HepG2 (cell line): Measurements from ENCODE around the gene CCDC142. TPM values are rescaled to one million over a fixed set of nuclear protein-coding genes. Genes with fewer than 3 reads are reported as not detected.

Source experiments
- KLF15 ChIP-seq: sonication (generic); formaldehyde crosslinking; IDR thresholded peaks from 2 replicates; pipeline ENCODE4 v1.8.1; 2023; ENCODE audit warnings: borderline replicate concordance, mild to moderate bottlenecking, inconsistent platforms, missing genetic modification reagents, mixed read lengths
- MED1 ChIP-seq: sonication (generic); formaldehyde crosslinking; IDR thresholded peaks from 2 replicates; pipeline ENCODE4 v1.4.0; 2020; ENCODE audit warnings: missing genetic modification reagents
- NCOA5 ChIP-seq: sonication (generic); formaldehyde crosslinking; IDR thresholded peaks from 2 replicates; pipeline ENCODE4 v1.4.0; 2020; ENCODE audit warnings: missing genetic modification reagents
- NR2C2 ChIP-seq: sonication (generic); formaldehyde crosslinking; IDR thresholded peaks from 2 replicates; pipeline ENCODE4 v1.4.0; 2020; ENCODE audit warnings: missing genetic modification reagents, mild to moderate bottlenecking, moderate library complexity, borderline replicate concordance
- PHF20 ChIP-seq: sonication (generic); formaldehyde crosslinking; IDR thresholded peaks from 2 replicates; pipeline ENCODE4 v1.5.0; 2020; ENCODE audit warnings: mild to moderate bottlenecking, missing genetic modification reagents
- SKI ChIP-seq: fragments of 450-650 bp; IDR thresholded peaks from one replicate; pipeline ENCODE4 v1.6.1; 2018; ENCODE audit warnings: mild to moderate bottlenecking; ENCODE audit not compliant: partially characterized antibody
- SP2 ChIP-seq: sonication (generic); formaldehyde crosslinking; IDR thresholded peaks from 2 replicates; pipeline ENCODE4 v1.5.1; 2020; ENCODE audit warnings: mild to moderate bottlenecking, missing genetic modification reagents
- ZNF274 ChIP-seq: sonication (generic); formaldehyde crosslinking; IDR thresholded peaks from 2 replicates; pipeline ENCODE4 v1.5.1; 2020; ENCODE audit warnings: mild to moderate bottlenecking, missing genetic modification reagents
- ZNF326 ChIP-seq: sonication (generic); formaldehyde crosslinking; IDR thresholded peaks from 2 replicates; pipeline ENCODE4 v1.4.0; 2020; ENCODE audit warnings: missing genetic modification reagents, borderline replicate concordance
- ZNF33A ChIP-seq: sonication (generic); formaldehyde crosslinking; IDR thresholded peaks from 2 replicates; pipeline ENCODE4 v1.5.1; 2020; ENCODE audit warnings: missing genetic modification reagents, mild to moderate bottlenecking, moderate library complexity, borderline replicate concordance
- ZNF614 ChIP-seq: IDR thresholded peaks from 2 replicates; pipeline ENCODE4 v1.6.1; 2018; ENCODE audit warnings: missing biosample characterization, missing genetic modification reagents, inconsistent platforms, borderline replicate concordance
- ZNF615 ChIP-seq: sonication (generic); formaldehyde crosslinking; IDR thresholded peaks from 2 replicates; pipeline ENCODE4 v1.5.0; 2020; ENCODE audit warnings: mild to moderate bottlenecking, missing genetic modification reagents, borderline replicate concordance
- ZNF768 ChIP-seq: sonication (generic); formaldehyde crosslinking; IDR thresholded peaks from 2 replicates; pipeline ENCODE4 v1.4.0; 2020; ENCODE audit warnings: missing genetic modification reagents
- ZNF879 ChIP-seq: sonication (generic); formaldehyde crosslinking; IDR thresholded peaks from 2 replicates; pipeline ENCODE4 v1.8.1; 2023; ENCODE audit warnings: missing genetic modification reagents
- ZSCAN25 ChIP-seq: sonication (generic); formaldehyde crosslinking; IDR thresholded peaks from 2 replicates; pipeline ENCODE4 v1.8.0; 2022; ENCODE audit warnings: mild to moderate bottlenecking, missing genetic modification reagents
- polyA plus RNA-seq, 8 experiments: library from polyadenylated mRNA; depleted of rRNA in 3 of 8; stranded (reverse) in 7 of 8; unstranded in 1 of 8; fragments of >200 nt; fragmentation: Illumina TruSeq in 4 of 8; extraction: Trizol in 4 of 8; gene quantifications; 2 replicates each; pipeline versions ENCODE4 v1.2.1 to v1.2.3, GENCODE V29; 2011 to 2016; ENCODE audit warnings: low read depth in 4 of 8, missing spikeins in 1 of 8, mixed read lengths in 1 of 8; ENCODE audit not compliant: insufficient read depth in 1 of 8
- total RNA-seq, 5 experiments: library from RNA; depleted of rRNA; stranded (reverse); fragments of >200 nt; fragmentation: Illumina TruSeq; extraction: Trizol; gene quantifications; 2 replicates each; pipeline ENCODE4 v1.2.3, GENCODE V29; 2016; ENCODE audit warnings: low read depth in 1 of 5
- TF ChIP-seq, protein P1 (sequence below): sonication (generic); formaldehyde crosslinking; conservative IDR thresholded peaks from 2 replicates; pipeline ENCODE4 v1.8.0; 2022; ENCODE audit warnings: missing genetic modification reagents
- TF ChIP-seq, protein P2 (sequence below): sonication (generic); formaldehyde crosslinking; IDR thresholded peaks from 2 replicates; pipeline ENCODE4 v1.4.0; 2020; ENCODE audit warnings: missing genetic modification reagents
- TF ChIP-seq, protein P3 (sequence below): sonication (generic); formaldehyde crosslinking; IDR thresholded peaks from 2 replicates; pipeline ENCODE4 v1.8.0; 2022; ENCODE audit warnings: low read depth, missing genetic modification reagents
- TF ChIP-seq, protein P4 (sequence below): sonication (generic); formaldehyde crosslinking; conservative IDR thresholded peaks from 2 replicates; pipeline ENCODE4 v1.4.0; 2020; ENCODE audit warnings: mild to moderate bottlenecking, missing genetic modification reagents, moderate library complexity

Gene CCDC142
- total and polyA plus RNA-seq, 2 of the 13 experiments (the other 11 are each of a cell fraction or from before 2014, with no cell fraction given): 14.7 to 30.4 TPM

DNA sequence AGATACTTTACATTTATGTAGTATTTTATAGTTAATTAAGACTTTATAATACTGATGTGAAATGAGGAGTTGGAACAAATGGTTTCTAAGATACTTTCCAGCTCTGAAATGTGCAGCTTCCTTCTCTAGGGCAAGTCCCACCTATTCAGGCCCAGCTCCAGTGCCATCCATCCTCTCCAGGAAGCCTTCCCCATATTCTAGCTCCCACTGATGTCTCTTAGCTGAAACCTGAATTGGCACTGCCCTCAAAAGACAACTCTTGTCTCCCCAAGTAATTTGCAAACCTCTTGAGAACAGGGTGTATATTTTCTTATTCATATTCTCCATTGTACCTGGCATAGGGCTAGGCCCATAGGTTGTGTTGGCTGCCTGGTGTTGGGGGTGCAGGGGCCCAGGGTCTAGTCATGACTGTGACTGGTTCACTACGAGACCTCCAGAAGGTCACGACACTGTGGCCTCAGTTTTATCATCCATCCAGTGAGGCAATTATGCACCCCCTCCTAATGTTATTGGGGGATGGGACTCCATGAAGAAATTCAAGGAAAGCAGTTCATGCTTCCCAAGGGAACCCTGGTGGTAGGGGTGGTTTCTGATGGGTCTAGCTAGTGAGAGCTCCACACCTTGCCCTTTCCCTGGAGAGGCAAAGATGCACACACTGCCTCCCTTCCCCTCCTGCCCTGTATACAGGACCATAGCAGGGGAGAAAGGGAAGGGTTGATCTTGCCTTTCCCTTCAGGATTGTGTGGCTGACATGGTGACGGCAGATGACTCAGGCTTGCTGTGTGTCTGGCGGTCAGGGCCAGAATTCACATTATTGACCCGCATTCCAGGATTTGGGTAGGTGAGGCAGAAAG, 58.4 kb downstream of the CCDC142 start (continued):
- TF ChIP-seq ZNF614 (CRISPR knock-in tag): 0 out of 2 replicates have a peak, but pooled peaks have one; percentile 36
- no peak for TF ChIP-seq PHF20
- TF ChIP-seq ZSCAN25: peak; percentile 55; the same call in 1 of the 2 replicates
- TF ChIP-seq, protein P1, sequence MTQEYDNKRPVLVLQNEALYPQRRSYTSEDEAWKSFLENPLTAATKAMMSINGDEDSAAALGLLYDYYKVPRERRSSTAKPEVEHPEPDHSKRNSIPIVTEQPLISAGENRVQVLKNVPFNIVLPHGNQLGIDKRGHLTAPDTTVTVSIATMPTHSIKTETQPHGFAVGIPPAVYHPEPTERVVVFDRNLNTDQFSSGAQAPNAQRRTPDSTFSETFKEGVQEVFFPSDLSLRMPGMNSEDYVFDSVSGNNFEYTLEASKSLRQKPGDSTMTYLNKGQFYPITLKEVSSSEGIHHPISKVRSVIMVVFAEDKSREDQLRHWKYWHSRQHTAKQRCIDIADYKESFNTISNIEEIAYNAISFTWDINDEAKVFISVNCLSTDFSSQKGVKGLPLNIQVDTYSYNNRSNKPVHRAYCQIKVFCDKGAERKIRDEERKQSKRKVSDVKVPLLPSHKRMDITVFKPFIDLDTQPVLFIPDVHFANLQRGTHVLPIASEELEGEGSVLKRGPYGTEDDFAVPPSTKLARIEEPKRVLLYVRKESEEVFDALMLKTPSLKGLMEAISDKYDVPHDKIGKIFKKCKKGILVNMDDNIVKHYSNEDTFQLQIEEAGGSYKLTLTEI (CRISPR knock-in tag): no peak
- TF ChIP-seq ZNF274: no peak
- TF ChIP-seq ZNF615: no peak
- no peak for TF ChIP-seq ZNF33A (CRISPR knock-in tag)
- TF ChIP-seq KLF15: no peak
- no peak for TF ChIP-seq SKI
- TF ChIP-seq NCOA5 (CRISPR knock-in tag): no peak
- no peak for TF ChIP-seq ZNF768
- TF ChIP-seq, protein P2, sequence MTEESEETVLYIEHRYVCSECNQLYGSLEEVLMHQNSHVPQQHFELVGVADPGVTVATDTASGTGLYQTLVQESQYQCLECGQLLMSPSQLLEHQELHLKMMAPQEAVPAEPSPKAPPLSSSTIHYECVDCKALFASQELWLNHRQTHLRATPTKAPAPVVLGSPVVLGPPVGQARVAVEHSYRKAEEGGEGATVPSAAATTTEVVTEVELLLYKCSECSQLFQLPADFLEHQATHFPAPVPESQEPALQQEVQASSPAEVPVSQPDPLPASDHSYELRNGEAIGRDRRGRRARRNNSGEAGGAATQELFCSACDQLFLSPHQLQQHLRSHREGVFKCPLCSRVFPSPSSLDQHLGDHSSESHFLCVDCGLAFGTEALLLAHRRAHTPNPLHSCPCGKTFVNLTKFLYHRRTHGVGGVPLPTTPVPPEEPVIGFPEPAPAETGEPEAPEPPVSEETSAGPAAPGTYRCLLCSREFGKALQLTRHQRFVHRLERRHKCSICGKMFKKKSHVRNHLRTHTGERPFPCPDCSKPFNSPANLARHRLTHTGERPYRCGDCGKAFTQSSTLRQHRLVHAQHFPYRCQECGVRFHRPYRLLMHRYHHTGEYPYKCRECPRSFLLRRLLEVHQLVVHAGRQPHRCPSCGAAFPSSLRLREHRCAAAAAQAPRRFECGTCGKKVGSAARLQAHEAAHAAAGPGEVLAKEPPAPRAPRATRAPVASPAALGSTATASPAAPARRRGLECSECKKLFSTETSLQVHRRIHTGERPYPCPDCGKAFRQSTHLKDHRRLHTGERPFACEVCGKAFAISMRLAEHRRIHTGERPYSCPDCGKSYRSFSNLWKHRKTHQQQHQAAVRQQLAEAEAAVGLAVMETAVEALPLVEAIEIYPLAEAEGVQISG (CRISPR knock-in tag): 0 out of 2 replicates have a peak, but pooled peaks have one; percentile 7
- 0 out of 2 replicates have a peak, but pooled peaks have one; percentile 19 for TF ChIP-seq ZNF326 (CRISPR knock-in tag)
- TF ChIP-seq ZNF879 (CRISPR knock-in tag): no peak
- TF ChIP-seq NR2C2 (CRISPR knock-in tag): no peak
- TF ChIP-seq, protein P3, sequence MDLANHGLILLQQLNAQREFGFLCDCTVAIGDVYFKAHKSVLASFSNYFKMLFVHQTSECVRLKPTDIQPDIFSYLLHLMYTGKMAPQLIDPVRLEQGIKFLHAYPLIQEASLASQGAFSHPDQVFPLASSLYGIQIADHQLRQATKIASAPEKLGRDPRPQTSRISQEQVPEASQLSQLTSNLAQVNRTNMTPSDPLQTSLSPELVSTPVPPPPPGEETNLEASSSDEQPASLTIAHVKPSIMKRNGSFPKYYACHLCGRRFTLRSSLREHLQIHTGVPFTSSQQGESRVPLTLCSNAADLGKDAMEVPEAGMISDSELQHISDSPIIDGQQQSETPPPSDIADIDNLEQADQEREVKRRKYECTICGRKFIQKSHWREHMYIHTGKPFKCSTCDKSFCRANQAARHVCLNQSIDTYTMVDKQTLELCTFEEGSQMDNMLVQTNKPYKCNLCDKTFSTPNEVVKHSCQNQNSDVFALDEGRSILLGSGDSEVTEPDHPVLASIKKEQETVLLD (CRISPR knock-in tag): no peak
- TF ChIP-seq MED1: peak; percentile 38; the same call in 1 of the 2 replicates
- TF ChIP-seq SP2 (CRISPR knock-in tag): 0 out of 2 replicates have a peak, but pooled peaks have one; percentile 26
- TF ChIP-seq, protein P4, sequence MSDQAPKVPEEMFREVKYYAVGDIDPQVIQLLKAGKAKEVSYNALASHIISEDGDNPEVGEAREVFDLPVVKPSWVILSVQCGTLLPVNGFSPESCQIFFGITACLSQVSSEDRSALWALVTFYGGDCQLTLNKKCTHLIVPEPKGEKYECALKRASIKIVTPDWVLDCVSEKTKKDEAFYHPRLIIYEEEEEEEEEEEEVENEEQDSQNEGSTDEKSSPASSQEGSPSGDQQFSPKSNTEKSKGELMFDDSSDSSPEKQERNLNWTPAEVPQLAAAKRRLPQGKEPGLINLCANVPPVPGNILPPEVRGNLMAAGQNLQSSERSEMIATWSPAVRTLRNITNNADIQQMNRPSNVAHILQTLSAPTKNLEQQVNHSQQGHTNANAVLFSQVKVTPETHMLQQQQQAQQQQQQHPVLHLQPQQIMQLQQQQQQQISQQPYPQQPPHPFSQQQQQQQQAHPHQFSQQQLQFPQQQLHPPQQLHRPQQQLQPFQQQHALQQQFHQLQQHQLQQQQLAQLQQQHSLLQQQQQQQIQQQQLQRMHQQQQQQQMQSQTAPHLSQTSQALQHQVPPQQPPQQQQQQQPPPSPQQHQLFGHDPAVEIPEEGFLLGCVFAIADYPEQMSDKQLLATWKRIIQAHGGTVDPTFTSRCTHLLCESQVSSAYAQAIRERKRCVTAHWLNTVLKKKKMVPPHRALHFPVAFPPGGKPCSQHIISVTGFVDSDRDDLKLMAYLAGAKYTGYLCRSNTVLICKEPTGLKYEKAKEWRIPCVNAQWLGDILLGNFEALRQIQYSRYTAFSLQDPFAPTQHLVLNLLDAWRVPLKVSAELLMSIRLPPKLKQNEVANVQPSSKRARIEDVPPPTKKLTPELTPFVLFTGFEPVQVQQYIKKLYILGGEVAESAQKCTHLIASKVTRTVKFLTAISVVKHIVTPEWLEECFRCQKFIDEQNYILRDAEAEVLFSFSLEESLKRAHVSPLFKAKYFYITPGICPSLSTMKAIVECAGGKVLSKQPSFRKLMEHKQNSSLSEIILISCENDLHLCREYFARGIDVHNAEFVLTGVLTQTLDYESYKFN (CRISPR knock-in tag): no peak; the same call in 1 of the 2 replicates
